ENCODE data around the gene TSBP1. TPM values are rescaled to one million over a fixed set of nuclear protein-coding genes. Genes with fewer than 3 reads are reported as not detected.

TSBP1 gene
- total RNA-seq, 1 experiment from 2014 or later, result not detected

DNA sequence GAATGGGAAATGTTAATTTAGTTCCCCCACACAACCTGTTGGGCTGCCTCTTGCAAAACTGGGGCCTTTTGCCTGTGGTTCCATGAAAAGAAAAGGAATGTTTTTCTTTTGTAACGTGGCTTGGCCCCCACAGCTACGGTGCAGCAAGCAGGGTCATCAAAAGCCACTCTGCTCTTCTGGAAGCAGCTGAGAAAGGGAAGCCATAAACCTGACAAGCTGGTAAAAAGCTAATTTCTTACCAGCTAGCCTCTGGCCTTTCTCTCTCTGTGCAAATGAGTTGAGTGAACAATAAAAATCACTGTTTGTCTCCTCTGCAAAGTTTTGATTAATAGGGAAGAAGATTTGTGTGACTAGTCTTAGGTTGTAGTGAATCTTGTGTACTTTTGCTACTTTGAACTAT, 124.3 kb downstream of the TSBP1 start:
- Histone ChIP-seq H3K27me3 (replicated peaks) (no peaks in the 10 kb centered on the region), H3K9me3 (replicated peaks) (peaks cover 7% of the 10 kb centered on the region; the same call in 1 of the 2 replicates), H3K36me3 (no peaks in the 10 kb centered on the region), H3K4me1 (replicated peaks) (peaks cover 9% of the 10 kb centered on the region), H3K4me3 (no peak overlapping the region), H3K27ac (no peak overlapping the region)
- DNase-seq (ENCODE audit: low read depth in 1 of 2, low spot score in 2 of 2), result no peak

DNA sequence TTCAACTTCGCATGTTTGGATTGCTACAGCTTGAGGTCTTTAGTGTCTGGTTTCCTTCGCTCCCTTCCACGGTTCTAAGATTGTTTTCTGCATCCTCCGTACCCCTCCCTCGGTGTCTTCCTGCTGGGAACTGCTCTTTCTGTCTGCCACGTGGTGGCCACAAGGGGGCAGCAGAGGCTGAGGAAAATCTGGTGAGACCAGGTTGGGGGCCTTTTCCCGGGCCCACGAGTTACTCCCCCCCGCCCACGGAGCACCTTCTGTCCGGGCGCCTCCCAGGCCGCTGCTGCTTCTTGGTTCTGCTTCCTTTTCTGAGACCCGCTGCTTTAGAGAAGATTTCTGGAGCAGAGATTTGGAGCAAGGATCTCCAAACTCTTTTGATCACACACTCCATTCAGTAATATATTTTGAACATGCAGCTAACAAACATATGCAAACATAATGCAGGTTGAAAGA, 126.7 kb downstream of the TSBP1 start:
- Histone ChIP-seq H3K27ac (no peak overlapping the region), H3K36me3 (no peaks in the 10 kb centered on the region), H3K4me1 (replicated peaks) (peaks cover 9% of the 10 kb centered on the region), H3K9me3 (replicated peaks) (peaks cover 7% of the 10 kb centered on the region; the same call in 1 of the 2 replicates), H3K27me3 (replicated peaks) (no peaks in the 10 kb centered on the region), H3K4me3 (no peak overlapping the region)
- DNase-seq (ENCODE audit: low read depth in 1 of 2, low spot score in 2 of 2), result peak; percentile 75 to 80

DNA sequence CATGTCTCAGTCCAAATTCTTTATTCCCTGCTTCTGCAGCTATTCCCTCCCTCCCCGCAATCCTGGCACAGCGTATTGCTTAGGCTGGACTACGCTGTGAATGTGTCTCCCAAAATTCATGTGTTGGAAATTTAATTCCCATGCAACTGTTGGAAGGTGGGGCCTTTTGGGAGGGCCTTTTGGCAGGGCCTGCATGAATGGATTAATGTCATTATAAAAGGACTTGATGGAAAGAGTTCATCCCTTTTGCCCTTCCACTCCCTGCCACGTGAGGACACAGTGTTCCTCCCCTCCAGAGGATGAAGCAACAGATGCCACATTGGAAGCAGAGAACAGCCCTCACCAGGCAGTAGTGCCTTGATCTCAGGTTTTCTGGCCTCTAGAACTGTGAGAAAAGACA, 127.4 kb downstream of the TSBP1 start:
- H3K27me3 ChIP-seq (replicated peaks), result no peaks in the 10 kb centered on the region
- H3K36me3 ChIP-seq, result no peaks in the 10 kb centered on the region
- DNase-seq (ENCODE audit: low read depth in 1 of 2, low spot score in 2 of 2), result no peak
- no peak overlapping the region for H3K27ac ChIP-seq
- peaks cover 9% of the 10 kb centered on the region for H3K4me1 ChIP-seq (replicated peaks)
- peaks cover 3% of the 10 kb centered on the region; the same call in 1 of the 2 replicates for H3K9me3 ChIP-seq (replicated peaks)
- H3K4me3 ChIP-seq, result no peak overlapping the region

Other genes starting within 250 kb of the TSBP1 start
- 22.8 and 44.0 TPM in 2 replicates for gene ATF6B, start 243.7 kb downstream of the TSBP1 start, total RNA-seq (2014; rRNA removed; shearing (Covaris generic))
- 5.7 and 10.5 TPM in 2 replicates for gene FKBPL, start 241.6 kb downstream of the TSBP1 start, total RNA-seq (2014; rRNA removed; shearing (Covaris generic))
- not detected in 2 replicates for gene PRRT1, start 220.0 kb downstream of the TSBP1 start, total RNA-seq (2014; rRNA removed; shearing (Covaris generic))
- 10.3 and 38.2 TPM in 2 replicates for gene PPT2, start 217.8 kb downstream of the TSBP1 start, total RNA-seq (2014; rRNA removed; shearing (Covaris generic))
- 0.19 and 3.1 TPM in 2 replicates for gene EGFL8, start 207.3 kb downstream of the TSBP1 start, total RNA-seq (2014; rRNA removed; shearing (Covaris generic))
- gene AGPAT1, start 195.8 kb downstream of the TSBP1 start, total RNA-seq (2014; rRNA removed; shearing (Covaris generic)), result 40.9 and 65.4 TPM in 2 replicates
- 63.6 and 67.6 TPM in 2 replicates for gene RNF5, start 193.5 kb downstream of the TSBP1 start, total RNA-seq (2014; rRNA removed; shearing (Covaris generic))
- gene AGER, start 187.7 kb downstream of the TSBP1 start, total RNA-seq (2014; rRNA removed; shearing (Covaris generic)), result 0.76 TPM in 1 of 2 replicates, not detected in the other
- gene PBX2, start 181.7 kb downstream of the TSBP1 start, total RNA-seq (2014; rRNA removed; shearing (Covaris generic)), result 11.8 and 13.2 TPM in 2 replicates
- gene GPSM3, start 179.3 kb downstream of the TSBP1 start, total RNA-seq (2014; rRNA removed; shearing (Covaris generic)), result 15.3 and 16.2 TPM in 2 replicates
- gene NOTCH4, start 147.8 kb downstream of the TSBP1 start, total RNA-seq (2014; rRNA removed; shearing (Covaris generic)), result 1.6 and 2.0 TPM in 2 replicates
- gene BTNL2, start 35.3 kb upstream of the TSBP1 start, total RNA-seq (2014; rRNA removed; shearing (Covaris generic)), result not detected in 2 replicates
- gene HLA-DRA, start 68.0 kb upstream of the TSBP1 start, total RNA-seq (2014; rRNA removed; shearing (Covaris generic)), result not detected in 2 replicates
- gene HLA-DRB5, start 158.4 kb upstream of the TSBP1 start, total RNA-seq (2014; rRNA removed; shearing (Covaris generic)), result not detected in 2 replicates
- not detected in 2 replicates for gene HLA-DRB1, start 217.9 kb upstream of the TSBP1 start, total RNA-seq (2014; rRNA removed; shearing (Covaris generic))

All from SJSA1 (cell line).